ENCODE results near the gene SRM.

- no peak for TF ChIP-seq POLR2A (IDR thresholded peaks at IDR 0.05; ENCODE audit: borderline replicate concordance, extremely low read depth, insufficient read depth, insufficient read length)
- no peak for TF ChIP-seq ELF1 (IDR thresholded peaks at IDR 0.05; ENCODE audit: borderline replicate concordance, low read depth)
- TF ChIP-seq EZH2 (IDR thresholded peaks at IDR 0.05), result no peak
These were observed 22.1 kb downstream of the SRM start for GRCh38 chr1:11037740-11038182.

Data from HCT116 (cell line).